Endothelial cell (in vitro differentiated cells): ENCODE results near the gene C9orf153. TPM values are rescaled to one million over a fixed set of nuclear protein-coding genes. Genes with fewer than 3 reads are reported as not detected.
"Not testable (repeated sequence)": the region's sequence is repeated elsewhere in the genome, so short reads cannot be mapped to it uniquely, and the experiment has no call there.

Experiments used
- DNase-seq: peaks from one replicate; pipeline ENCODE4 v3.0.0; 2021; ENCODE audit warnings: low spot score
- H3K27ac Mint-ChIP-seq: one replicate; pipeline ENCODE4 v1.8.0; 2021; ENCODE audit warnings: mixed read lengths, inconsistent platforms; ENCODE audit not compliant: unreplicated experiment
- H3K27me3 Mint-ChIP-seq: one replicate; pipeline ENCODE4 v1.8.0; 2021; ENCODE audit warnings: mild to moderate bottlenecking, moderate library complexity, mixed read lengths, inconsistent platforms; ENCODE audit not compliant: unreplicated experiment
- H3K36me3 Mint-ChIP-seq: one replicate; pipeline ENCODE4 v1.8.0; 2021; ENCODE audit warnings: mild to moderate bottlenecking, low read depth, mixed read lengths, inconsistent platforms; ENCODE audit not compliant: unreplicated experiment
- H3K4me1 Mint-ChIP-seq: one replicate; pipeline ENCODE4 v1.8.0; 2021; ENCODE audit warnings: mild to moderate bottlenecking, mixed read lengths, inconsistent platforms; ENCODE audit not compliant: unreplicated experiment
- H3K4me3 Mint-ChIP-seq: one replicate; pipeline ENCODE4 v1.8.0; 2021; ENCODE audit warnings: mild to moderate bottlenecking, mixed read lengths, inconsistent platforms; ENCODE audit not compliant: unreplicated experiment
- H3K9me3 Mint-ChIP-seq: one replicate; pipeline ENCODE4 v1.8.0; 2021; ENCODE audit warnings: mixed read lengths, inconsistent platforms; ENCODE audit not compliant: unreplicated experiment
- total RNA-seq: library from RNA; stranded (reverse); fragmentation: NEBNext Ultra II Directional; extraction: Animal tissue kit (Norgen Biotek cat#: 25700); gene quantifications from one replicate; pipeline ENCODE4 v1.2.1, GENCODE V29; 2021; ENCODE audit not compliant: unreplicated experiment
- TF ChIP-seq, protein P1 (sequence below): fragments of 200-600 bp; sonication (generic); IDR thresholded peaks from one replicate; pipeline ENCODE4 v1.5.0; 2021; ENCODE audit warnings: antibody characterized with exemption; ENCODE audit not compliant: unreplicated experiment

C9orf153 gene
- total RNA-seq, 1 donor from 2014 or later, result 0.36 TPM

DNA sequence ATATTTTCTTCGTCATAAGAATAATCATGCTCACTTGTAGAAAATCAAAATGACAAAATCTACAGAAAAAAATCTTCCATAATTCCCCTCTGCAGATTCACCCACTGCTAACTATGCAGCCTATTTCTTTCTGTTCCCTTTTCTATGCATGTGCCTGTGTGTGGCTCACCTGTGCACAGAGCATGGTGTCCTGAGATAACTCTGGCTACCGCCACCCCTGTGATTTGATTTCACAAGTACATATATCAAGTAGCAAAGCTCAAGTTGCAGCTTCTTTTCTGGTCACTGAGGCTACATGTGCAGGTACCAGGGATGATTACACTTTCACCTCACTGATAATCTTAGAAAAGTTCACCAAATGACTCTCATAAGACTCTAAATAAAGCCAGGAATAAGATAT is 41.2 kb upstream of the C9orf153 start:
- Mint-ChIP-seq H3K4me3 (no peak overlapping the region), H3K27me3 (no peaks in the 10 kb centered on the region), H3K36me3 (peaks cover 9% of the 10 kb centered on the region), H3K4me1 (peaks cover 5% of the 10 kb centered on the region), H3K9me3 (no peaks in the 10 kb centered on the region), H3K27ac (no peak overlapping the region)
- TF ChIP-seq, protein P1, sequence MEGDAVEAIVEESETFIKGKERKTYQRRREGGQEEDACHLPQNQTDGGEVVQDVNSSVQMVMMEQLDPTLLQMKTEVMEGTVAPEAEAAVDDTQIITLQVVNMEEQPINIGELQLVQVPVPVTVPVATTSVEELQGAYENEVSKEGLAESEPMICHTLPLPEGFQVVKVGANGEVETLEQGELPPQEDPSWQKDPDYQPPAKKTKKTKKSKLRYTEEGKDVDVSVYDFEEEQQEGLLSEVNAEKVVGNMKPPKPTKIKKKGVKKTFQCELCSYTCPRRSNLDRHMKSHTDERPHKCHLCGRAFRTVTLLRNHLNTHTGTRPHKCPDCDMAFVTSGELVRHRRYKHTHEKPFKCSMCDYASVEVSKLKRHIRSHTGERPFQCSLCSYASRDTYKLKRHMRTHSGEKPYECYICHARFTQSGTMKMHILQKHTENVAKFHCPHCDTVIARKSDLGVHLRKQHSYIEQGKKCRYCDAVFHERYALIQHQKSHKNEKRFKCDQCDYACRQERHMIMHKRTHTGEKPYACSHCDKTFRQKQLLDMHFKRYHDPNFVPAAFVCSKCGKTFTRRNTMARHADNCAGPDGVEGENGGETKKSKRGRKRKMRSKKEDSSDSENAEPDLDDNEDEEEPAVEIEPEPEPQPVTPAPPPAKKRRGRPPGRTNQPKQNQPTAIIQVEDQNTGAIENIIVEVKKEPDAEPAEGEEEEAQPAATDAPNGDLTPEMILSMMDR, result no peak
- no peak for DNase-seq

DNA sequence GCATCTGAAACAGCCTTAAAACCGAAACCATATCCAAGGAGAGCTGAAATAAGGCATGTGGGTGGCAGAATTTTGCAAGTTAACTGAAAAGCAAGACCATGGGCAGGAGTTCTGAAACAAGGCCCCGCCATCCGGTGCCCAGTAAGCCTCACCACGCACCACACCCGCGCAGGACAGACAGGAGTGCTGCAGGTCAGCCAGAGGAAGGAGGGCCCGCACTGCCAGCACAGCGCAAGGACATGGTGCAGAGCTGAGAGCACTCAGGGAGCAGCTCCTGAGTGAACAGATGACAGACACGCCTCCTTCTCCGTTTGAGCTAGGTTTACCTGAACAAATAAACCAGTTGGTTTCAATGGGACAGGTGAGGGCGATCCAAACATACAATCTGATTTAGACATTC is 39.4 kb upstream of the C9orf153 start:
- Mint-ChIP-seq H3K36me3 (peaks cover 9% of the 10 kb centered on the region), H3K4me3 (no peak overlapping the region), H3K27ac (no peak overlapping the region), H3K9me3 (no peaks in the 10 kb centered on the region), H3K4me1 (peaks cover 5% of the 10 kb centered on the region), H3K27me3 (no peaks in the 10 kb centered on the region)
- no peak for DNase-seq
- TF ChIP-seq, protein P1, result no peak

DNA sequence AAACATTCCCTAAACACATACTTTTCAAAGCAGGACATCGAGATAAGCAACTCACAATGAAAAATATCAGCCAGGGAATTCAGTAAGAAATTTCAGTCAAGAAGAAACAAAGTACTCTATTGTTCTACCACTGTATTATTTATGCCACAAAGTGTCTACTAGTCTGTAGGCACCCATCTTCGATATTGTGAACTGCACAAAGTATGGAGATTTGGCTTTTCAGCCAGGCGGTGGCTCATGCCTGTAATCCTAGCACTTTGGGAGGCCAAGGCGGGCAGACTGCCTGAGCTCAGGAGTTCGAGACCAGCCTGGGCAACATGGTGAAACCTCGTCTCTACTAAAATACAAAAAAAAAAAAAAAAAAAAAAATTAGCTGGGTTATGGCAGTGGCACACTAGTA is 30.9 kb upstream of the C9orf153 start:
- not testable (repeated sequence) for H3K27ac Mint-ChIP-seq, H3K36me3 Mint-ChIP-seq, H3K4me1 Mint-ChIP-seq, H3K27me3 Mint-ChIP-seq, H3K4me3 Mint-ChIP-seq, H3K9me3 Mint-ChIP-seq, DNase-seq

DNA sequence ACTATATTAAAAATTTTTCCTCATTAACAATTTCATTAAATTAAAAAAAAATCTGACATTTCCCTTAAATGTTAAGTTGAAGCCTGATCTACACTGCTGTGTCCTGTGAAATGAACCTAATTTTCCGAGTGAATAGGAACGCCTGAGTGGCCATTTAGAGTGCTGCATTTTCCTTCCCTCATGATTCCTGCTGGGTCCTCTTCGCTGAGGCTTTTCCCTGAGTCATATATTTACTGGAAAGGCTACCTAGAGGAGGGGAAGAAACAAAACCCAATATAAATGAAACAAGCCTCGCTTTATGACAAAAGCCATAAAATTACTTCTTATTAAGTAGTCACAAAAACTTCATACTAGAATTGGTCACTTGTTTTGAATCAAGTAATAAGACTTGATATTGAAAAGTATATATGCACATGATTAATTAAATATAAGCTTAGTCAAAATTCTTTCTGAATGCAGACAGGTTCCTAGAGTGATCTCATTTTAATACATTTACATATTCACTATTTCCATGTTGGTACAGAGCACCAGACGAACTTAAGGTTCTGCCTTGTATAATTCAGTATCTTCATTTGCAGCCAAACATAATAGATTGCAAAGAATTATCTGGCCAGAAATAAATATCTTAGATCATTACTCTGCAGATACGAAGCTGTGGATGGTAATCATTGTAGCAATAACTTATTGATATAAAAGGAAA is 29.2 kb upstream of the C9orf153 start:
- H3K27ac Mint-ChIP-seq, result no peak overlapping the region
- H3K9me3 Mint-ChIP-seq, result no peaks in the 10 kb centered on the region
- H3K4me3 Mint-ChIP-seq, result no peak overlapping the region
- TF ChIP-seq, protein P1, result no peak
- DNase-seq, result no peak
- peaks cover 3% of the 10 kb centered on the region for H3K36me3 Mint-ChIP-seq
- no peaks in the 10 kb centered on the region for H3K27me3 Mint-ChIP-seq
- no peaks in the 10 kb centered on the region for H3K4me1 Mint-ChIP-seq

DNA sequence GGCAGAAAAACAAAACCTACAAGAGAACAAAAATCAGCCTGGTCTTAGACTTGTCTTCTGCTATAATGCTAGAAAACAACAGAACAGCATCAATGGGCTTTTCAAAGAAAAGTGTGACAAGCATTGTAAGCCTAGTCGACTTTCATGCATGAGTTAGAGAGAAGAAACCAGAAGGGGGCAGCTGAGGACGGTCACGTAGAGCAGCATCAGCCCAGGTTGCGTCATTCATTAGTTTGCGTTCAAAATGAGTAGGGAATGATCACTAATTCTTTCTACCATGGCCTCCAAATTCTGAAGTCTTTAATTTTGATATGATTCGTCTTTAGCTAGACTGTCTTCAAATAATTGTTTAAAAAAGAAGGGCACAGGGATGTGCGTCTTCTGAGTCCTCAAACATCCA is 27.6 kb upstream of the C9orf153 start:
- peaks cover 6% of the 10 kb centered on the region for H3K27me3 Mint-ChIP-seq
- H3K4me3 Mint-ChIP-seq, result no peak overlapping the region
- H3K27ac Mint-ChIP-seq, result no peak overlapping the region
- TF ChIP-seq, protein P1, result peak; percentile 31
- peaks cover 7% of the 10 kb centered on the region for H3K36me3 Mint-ChIP-seq
- H3K4me1 Mint-ChIP-seq, result peaks cover 8% of the 10 kb centered on the region
- DNase-seq, result peak; percentile 47
- no peaks in the 10 kb centered on the region for H3K9me3 Mint-ChIP-seq
